ENCODE measurements around the gene DMRTB1. TPM values are rescaled to one million over a fixed set of nuclear protein-coding genes. Genes with fewer than 3 reads are reported as not detected.
A peak's percentile ranks its signal among the peaks of the same experiment; 100 is the strongest.

The DMRTB1 gene
- total and polyA plus RNA-seq, 2 of the 8 experiments (the other 6 are each of a cell fraction or from before 2014, with no cell fraction given) = 0.06 to 0.35 TPM

DNA sequence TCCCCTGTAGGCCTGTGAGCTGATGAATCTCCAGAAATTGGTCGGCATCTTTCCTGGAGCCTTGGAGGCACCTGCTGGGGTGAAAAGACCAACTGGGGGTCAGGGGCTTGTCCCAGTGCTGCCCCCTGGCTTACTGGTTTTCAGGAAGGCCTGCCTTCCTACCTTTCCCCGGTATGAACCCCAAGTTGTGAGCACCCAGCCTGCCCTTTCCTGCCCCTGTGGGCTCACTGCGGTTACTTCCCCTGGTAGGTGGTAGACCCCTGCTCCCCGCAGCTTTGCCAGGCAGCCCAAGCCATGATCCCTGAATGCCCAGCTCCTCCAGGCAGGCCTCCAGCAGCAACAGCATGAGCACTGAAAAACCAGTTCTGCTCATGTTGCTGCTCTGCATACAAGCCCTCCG, 10.2 kb downstream of the DMRTB1 start:
- 82% methylated on average over 5 of the region's 5 CpGs; no CpG with 5 or more reads in 1 of the 2 experiments for WGBS, 2 experiments (ENCODE audit: extremely low coverage in 1 of 2, insufficient coverage in 1 of 2, insufficient read length in 1 of 2, insufficient replicate concordance in 2 of 2, low coverage in 1 of 2, low lambda C conversion rate in 2 of 2, missing lambda C conversion rate in 1 of 2)
- CTCF ChIA-PET (ENCODE audit: partially characterized antibody) = interaction anchor here (0.7 to 16.5 kb wide), 27 partner anchors 9 to 535 kb away, joined by 3 to 248 read pairs (median 3); partner anchors contain the start of gene DMRTB1

More for the DNA sequence above, 10.2 kb downstream of the DMRTB1 start:
- Histone ChIP-seq H3K9me3 (ENCODE audit: insufficient read depth in 2 of 2, low read depth in 1 of 2, low read length in 1 of 2) (0 out of 4 replicates have a peak, but pooled peaks cover 0 to 3% of the 10 kb centered on the region in 2 experiments), H3K4ac (replicated peaks; ENCODE audit: insufficient read length, low read depth, low read length) (peak overlapping the region; percentile 19), H4K5ac (ENCODE audit: insufficient read length, low read depth, low read length) (no peak overlapping the region), H3K9ac (replicated peaks in 1 of 4; ENCODE audit: extremely low read depth in 1 of 4, low read depth in 3 of 4, low read length in 3 of 4) (no peak overlapping the region), H3K27me3 (replicated peaks in 1 of 4; ENCODE audit: control insufficient read depth in 3 of 4, extremely low read depth in 1 of 4, insufficient read depth in 3 of 4, low read length in 3 of 4) (peaks cover 0 to 6% (median 2%) of the 10 kb centered on the region in 4 experiments; a peak in 4 of 7 replicates), H3K4me3 (ENCODE audit: extremely low read depth in 1 of 4, insufficient read depth in 2 of 4, low read depth in 3 of 4, low read length in 4 of 4) (no peak overlapping the region), H3K23ac (ENCODE audit: insufficient read length) (no peak overlapping the region), H2BK5ac (ENCODE audit: low read depth, low read length) (no peak overlapping the region), H2AK5ac (ENCODE audit: low read depth, low read length) (no peak overlapping the region), H3K27ac (ENCODE audit: low read depth, low read length) (no peak overlapping the region), H3K4me1 (replicated peaks in 1 of 4; ENCODE audit: control insufficient read depth in 3 of 4, insufficient read depth in 4 of 4, low read length in 3 of 4) (peaks cover 0 to 7% (median 4%) of the 10 kb centered on the region in 4 experiments; a peak in 5 of 7 replicates), H3K56ac (replicated peaks; ENCODE audit: insufficient read length, low read depth, low read length) (no peak overlapping the region), H3K23me2 (ENCODE audit: low read depth, low read length) (no peaks in the 10 kb centered on the region), H2BK20ac (ENCODE audit: low read length) (peak overlapping the region; percentile 98), H2BK15ac (ENCODE audit: low read length) (0 out of 2 replicates have a peak overlapping the region, but pooled peaks have one; percentile 41), H3K79me2 (ENCODE audit: control insufficient read depth in 1 of 2, insufficient read depth in 2 of 2, low read length in 2 of 2) (no peaks in the 10 kb centered on the region), H3K79me1 (ENCODE audit: low read depth, low read length) (no peaks in the 10 kb centered on the region), H4K8ac (ENCODE audit: extremely low read depth, insufficient read depth, low read length) (peak overlapping the region; percentile 19), H2BK12ac (ENCODE audit: low read depth, low read length) (peak overlapping the region; percentile 97; the same call in 1 of the 2 replicates), H3K18ac (ENCODE audit: extremely low read depth, low read length) (peak overlapping the region; percentile 85), H2AFZ (ENCODE audit: low read length) (no peak overlapping the region), H3K14ac (ENCODE audit: insufficient read length) (no peak overlapping the region), H3K4me2 (ENCODE audit: insufficient read depth in 1 of 2, low read depth in 2 of 2, low read length in 2 of 2) (no peak overlapping the region), H3K36me3 (ENCODE audit: control insufficient read depth in 2 of 4, insufficient read depth in 4 of 4, low read length in 3 of 4) (no peaks in the 10 kb centered on the region), H4K91ac (replicated peaks; ENCODE audit: insufficient read length, low read length) (peak overlapping the region; percentile 92), H4K20me1 (replicated peaks in 1 of 2; ENCODE audit: control insufficient read depth in 1 of 2, insufficient read depth in 2 of 2, low read length in 2 of 2) (no peaks in the 10 kb centered on the region), H2BK120ac (replicated peaks; ENCODE audit: low read depth, low read length) (peak overlapping the region; percentile 4)
- POLR2A ChIA-PET (ENCODE audit: partially characterized antibody) = no interaction called here
- FAIRE-seq (no peak), DNase-seq (ENCODE audit: low read depth in 1 of 2, low spot score in 2 of 2) (no peak)
- no peak for TF ChIP-seq TAF1 (IDR thresholded peaks at IDR 0.05; ENCODE audit: low read depth, low read length)
- 0 out of 4 replicates have a peak, but pooled peaks of 1 of the 2 experiments have one; percentile 13 for TF ChIP-seq RAD21 (IDR thresholded peaks at IDR 0.05 in 1 of 2, conservative IDR thresholded peaks at IDR 0.05 in 1 of 2; ENCODE audit: low read depth in 2 of 2, low read length in 2 of 2)
- no peak for TF ChIP-seq PHF8 (conservative IDR thresholded peaks at IDR 0.05; ENCODE audit: low read depth, low read length)
- no peak for TF ChIP-seq YY1 (IDR thresholded peaks at IDR 0.05; ENCODE audit: low read depth, low read length)
- no peak for TF ChIP-seq NANOG (IDR thresholded peaks at IDR 0.05; ENCODE audit: insufficient read depth, low read depth, low read length, poor library complexity, severe bottlenecking)
- TF ChIP-seq POU5F1 (IDR thresholded peaks at IDR 0.05; ENCODE audit: low read depth, low read length) = no peak
- TF ChIP-seq, protein P1, sequence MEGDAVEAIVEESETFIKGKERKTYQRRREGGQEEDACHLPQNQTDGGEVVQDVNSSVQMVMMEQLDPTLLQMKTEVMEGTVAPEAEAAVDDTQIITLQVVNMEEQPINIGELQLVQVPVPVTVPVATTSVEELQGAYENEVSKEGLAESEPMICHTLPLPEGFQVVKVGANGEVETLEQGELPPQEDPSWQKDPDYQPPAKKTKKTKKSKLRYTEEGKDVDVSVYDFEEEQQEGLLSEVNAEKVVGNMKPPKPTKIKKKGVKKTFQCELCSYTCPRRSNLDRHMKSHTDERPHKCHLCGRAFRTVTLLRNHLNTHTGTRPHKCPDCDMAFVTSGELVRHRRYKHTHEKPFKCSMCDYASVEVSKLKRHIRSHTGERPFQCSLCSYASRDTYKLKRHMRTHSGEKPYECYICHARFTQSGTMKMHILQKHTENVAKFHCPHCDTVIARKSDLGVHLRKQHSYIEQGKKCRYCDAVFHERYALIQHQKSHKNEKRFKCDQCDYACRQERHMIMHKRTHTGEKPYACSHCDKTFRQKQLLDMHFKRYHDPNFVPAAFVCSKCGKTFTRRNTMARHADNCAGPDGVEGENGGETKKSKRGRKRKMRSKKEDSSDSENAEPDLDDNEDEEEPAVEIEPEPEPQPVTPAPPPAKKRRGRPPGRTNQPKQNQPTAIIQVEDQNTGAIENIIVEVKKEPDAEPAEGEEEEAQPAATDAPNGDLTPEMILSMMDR (IDR thresholded peaks at IDR 0.05; ENCODE audit: control extremely low read depth in 1 of 3, insufficient read depth in 1 of 3, low read depth in 1 of 3, low read length in 3 of 3) = peak; percentile 22 to 36 (median 31)
- no peak for TF ChIP-seq TBP (IDR thresholded peaks at IDR 0.05; ENCODE audit: low read depth, low read length)
- no peak for TF ChIP-seq TEAD4 (IDR thresholded peaks at IDR 0.05; ENCODE audit: low read depth, low read length)
- TF ChIP-seq CHD2 (IDR thresholded peaks at IDR 0.05; ENCODE audit: low read length) = no peak
- TF ChIP-seq NRF1 (IDR thresholded peaks at IDR 0.05; ENCODE audit: low read depth, low read length) = no peak
